ENCODE results near the gene L3HYPDH.

L3HYPDH gene

GRCh38 chr14:59483819-59484638 lies at the start of gene L3HYPDH, which contains the start of gene JKAMP:
Gene L3HYPDH (minus strand): TSS chr14:59484408. CDS start chr14:59484316, 92 bp downstream.
Gene JKAMP (plus strand): TSS chr14:59484517. CDS start chr14:59484590, 73 bp downstream.
- peak; percentile 98 for DNase-seq

DNA sequence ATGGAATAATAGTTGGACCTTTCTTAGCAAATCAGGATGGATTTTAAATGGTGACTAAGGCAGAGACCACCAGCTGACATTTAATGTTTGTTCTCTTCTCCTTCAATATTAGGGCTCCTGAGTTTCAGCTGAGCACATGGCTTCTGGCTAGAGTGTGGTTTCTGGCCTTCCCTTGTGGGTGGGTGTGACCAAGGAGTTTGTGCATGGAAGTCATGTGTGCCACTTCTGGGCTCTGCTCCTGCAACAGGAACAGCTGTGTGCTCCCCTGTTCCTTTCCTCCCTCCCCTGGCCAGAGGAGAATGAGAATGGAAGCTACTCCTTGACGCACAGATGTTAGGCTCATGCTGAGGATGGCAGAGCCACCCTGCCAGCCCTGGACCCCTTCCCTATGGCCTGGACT lies 48.2 kb upstream of the L3HYPDH start:
- DNase-seq = no peak

- no peak for DNase-seq
These were observed 46.1 kb upstream of the L3HYPDH start for GRCh38 chr14:59530349-59530748.

DNA sequence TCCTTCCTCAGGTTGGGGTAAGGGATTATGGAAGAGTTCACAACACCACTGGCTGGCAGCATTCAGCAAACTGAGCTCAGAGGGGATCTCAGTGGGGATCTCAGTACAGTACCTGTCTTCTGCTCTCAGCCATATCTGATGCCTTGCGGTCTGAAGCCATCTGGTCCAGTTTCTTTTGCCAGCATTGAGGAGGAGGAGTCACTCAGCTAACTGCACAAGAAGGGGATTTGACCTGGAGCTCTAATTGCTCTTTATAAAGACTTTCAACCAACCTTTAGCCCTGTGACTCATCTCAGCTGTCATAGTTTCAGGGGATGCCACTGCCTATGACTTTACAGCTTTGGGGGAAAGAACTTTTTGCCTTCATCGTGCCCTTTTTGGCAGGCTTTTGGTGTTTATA lies 45.0 kb upstream of the L3HYPDH start:
- DNase-seq = no peak

- DNase-seq = no peak
These were observed 36.0 kb upstream of the L3HYPDH start for GRCh38 chr14:59520224-59520623.

GRCh38 chr14:59511916-59512575 lies 27.8 kb upstream of the L3HYPDH start:
- DNase-seq = no peak

DNA sequence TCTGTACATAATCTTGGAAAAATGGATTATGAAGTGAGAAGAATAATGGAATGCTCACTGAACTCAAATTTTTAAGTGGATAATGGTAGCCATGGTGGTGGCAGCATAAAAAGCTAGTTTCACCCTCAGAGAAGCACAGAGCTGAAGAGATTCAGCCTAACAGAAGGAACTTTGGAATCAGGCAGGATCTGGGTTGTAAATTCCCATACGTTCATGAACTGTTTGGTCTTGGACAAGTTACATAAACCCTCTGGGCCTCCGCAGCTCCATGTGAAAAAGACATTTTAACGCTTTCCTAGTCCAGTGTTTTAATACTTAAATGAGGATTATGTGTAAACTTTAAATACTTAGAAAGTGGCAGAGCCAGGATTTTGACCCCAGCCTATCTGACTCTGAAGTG lies 26.8 kb upstream of the L3HYPDH start:
- DNase-seq = no peak

DNA sequence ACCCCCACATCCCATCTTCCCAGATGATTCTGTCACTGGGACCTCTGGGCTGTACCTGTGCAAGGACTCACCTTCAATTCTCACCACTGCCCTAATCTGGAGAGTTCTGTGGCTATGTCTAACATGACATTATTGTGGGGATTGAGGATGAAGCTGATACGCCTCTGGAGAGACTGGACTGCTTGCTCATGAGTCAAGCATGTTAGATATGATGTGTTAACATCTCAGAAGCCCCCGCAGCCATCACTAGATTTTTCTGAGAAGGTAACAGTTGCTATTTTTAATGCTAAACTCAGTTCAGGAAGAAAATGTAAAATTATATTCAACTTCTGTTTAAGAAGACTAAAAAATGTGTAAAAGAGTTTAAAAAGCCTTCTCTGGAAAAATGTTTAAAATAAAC lies 25.8 kb upstream of the L3HYPDH start:
- no peak for DNase-seq

- DNase-seq = no peak
These were observed 24.9 kb upstream of the L3HYPDH start for GRCh38 chr14:59509101-59509500.

DNA sequence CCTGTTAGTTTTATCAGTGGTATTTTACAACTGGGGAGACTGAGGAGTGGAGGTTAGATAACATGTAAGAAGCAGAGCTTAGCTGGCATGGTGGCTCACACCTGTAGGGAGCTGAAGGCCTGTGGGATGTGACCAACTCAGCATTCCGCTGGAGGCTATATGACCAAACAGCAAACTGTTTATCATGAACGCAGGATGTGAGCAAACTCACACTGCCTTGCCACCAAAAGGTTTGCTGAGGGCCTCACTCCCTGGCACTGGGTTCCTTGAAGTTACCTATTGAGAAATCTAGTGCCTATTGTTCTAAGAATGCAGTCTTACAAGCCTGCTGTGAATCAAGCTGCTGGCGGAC lies 23.5 kb upstream of the L3HYPDH start:
- DNase-seq = no peak

GRCh38 chr14:59507063-59507751 lies 23.0 kb upstream of the L3HYPDH start:
- peak; percentile 43 for DNase-seq

GRCh38 chr14:59503256-59503655 lies 19.0 kb upstream of the L3HYPDH start:
- no peak for DNase-seq

- no peak for DNase-seq
These were observed 16.5 kb upstream of the L3HYPDH start for GRCh38 chr14:59500732-59501131.

DNA sequence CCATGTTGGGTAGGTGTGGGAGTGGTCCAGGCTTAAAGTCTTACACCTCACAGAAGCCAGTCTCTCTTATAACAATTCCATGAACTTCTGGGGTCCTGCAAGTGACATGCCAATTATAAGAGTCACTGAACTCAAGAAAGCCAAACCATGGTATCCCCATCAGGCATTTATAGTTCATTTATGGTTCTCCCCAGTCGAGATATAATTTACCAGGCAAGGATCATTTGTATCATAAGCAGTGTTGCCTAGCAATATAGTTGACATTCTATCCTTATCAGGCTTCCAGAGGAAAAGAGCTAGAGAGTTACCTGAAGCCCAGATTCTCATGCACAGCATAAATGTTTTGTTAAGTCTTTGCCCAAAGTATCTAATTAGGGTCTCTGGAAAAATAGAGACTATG lies 8.2 kb upstream of the L3HYPDH start:
- no peak for DNase-seq

DNA sequence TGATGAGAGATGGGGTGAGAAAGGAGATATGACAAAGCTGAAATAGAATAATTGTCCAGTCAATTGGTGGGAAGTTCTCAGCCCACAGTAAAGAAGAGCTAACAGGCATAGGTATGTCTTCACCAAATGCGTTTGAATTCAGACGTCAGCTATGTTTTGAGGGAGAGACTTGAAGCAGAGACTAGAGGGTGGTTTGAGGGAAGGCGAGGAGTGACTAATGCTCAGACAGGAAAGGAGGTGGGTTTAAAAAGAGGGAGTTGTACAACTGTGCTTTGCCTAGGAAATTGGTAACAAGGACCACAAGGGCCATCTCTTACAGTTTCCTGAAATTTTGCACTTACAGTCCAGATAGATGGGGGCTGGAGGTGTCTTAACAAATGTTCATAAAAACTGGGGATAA lies 6.5 kb upstream of the L3HYPDH start:
- no peak for DNase-seq

GRCh38 chr14:59484639-59485175 lies 499 bp upstream of the L3HYPDH start:
- DNase-seq = no peak

- DNase-seq = no peak
These were observed 845 bp downstream of the L3HYPDH start for GRCh38 chr14:59483363-59483762.

DNA sequence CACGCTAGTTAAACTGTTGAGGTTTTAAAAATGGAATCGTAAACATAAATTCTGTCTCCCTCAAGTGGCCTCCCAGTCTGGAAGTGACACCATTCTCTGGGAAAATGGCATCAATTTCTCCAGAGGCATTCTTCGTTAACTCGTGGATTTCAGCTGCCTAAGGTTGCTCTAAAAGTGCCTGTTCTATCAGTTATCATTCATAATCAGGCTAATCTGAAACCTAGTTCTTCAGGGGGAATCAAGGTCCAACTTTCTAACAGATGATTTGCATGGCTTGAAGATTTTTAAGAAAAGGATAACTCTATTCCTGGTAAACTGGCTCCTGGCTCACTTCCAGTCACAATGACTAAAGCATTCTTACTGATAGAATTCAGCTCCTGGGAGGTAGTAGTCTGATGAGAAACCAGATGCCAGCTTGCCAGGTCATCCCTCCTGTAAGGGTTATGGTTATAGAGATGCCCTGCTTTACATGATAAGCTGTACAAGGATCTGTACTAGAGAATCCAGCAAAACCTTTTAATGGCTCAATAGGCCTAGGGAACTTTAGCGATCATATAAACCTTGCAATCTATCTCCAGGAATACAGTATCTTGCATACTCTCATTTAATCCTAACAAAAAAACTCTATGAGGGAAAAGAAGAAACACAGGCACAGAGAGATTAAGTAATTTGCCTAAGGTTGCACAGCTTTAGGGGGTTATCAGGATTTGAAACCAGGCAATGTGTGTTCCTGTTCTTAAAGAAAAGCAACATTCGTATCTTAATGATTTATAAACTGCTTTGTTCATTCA lies 1.5 kb downstream of the L3HYPDH start:
- DNase-seq = no peak

DNA sequence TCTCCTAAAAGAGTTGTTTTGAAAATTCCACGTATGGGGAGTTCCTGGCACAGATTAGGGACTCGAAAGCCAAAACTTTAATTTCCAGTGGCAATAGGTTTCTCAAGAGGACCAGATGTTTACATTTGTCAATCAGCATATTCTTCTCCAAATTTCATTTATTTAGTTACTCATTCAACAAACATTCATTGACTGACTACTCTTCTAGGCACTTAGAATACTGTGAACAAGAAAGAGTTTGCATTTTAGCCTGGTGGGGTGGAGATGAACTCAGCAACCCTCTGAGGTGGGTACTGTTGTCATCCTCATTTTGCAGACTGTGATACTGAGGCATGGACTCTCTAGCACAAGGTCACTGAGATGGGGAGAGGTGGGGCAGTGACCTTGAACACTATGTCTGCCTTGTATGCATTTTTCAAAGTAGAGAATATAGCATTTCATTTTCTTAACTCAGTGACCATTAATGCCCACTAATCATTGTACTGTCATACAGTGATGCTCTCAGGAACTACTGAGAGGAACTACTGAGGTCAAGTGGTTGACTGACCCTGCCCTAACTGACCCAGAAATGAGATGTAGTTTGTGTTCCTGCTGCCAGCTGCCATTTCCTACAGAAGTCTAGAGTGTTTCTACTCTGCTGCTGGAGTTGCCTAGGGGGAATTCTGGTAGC lies 2.2 kb downstream of the L3HYPDH start:
- DNase-seq = no peak

GRCh38 chr14:59481407-59481806 lies 2.8 kb downstream of the L3HYPDH start:
- DNase-seq = no peak

- DNase-seq = no peak
These were observed 4.0 kb downstream of the L3HYPDH start for GRCh38 chr14:59480166-59480565.

- no peak for DNase-seq
These were observed 5.7 kb downstream of the L3HYPDH start for GRCh38 chr14:59478540-59478939.

All from activated T-cell treated with anti-CD3 and anti-CD28 coated beads, Interleukin-2, amount 50 U/mL, for 1 hour (primary cell).